IPS-18a (cell line): ENCODE measurements around the gene CXCR3.

Source experiments
- H3K27ac ChIP-seq: one replicate; pipeline ENCODE4 v1.5.1; 2013; ENCODE audit warnings: low read length
- H3K27me3 ChIP-seq: one replicate; pipeline ENCODE4 v1.6.1; 2013; ENCODE audit warnings: mild to moderate bottlenecking, low read length; ENCODE audit not compliant: control insufficient read depth, insufficient read depth
- H3K36me3 ChIP-seq: one replicate; pipeline ENCODE4 v1.6.1; 2013; ENCODE audit warnings: low read depth, low read length; ENCODE audit not compliant: control insufficient read depth
- H3K4me1 ChIP-seq: one replicate; pipeline ENCODE4 v1.6.1; 2013; ENCODE audit warnings: low read depth, low read length; ENCODE audit not compliant: control insufficient read depth
- H3K4me3 ChIP-seq: one replicate; pipeline ENCODE4 v1.5.1; 2013; ENCODE audit warnings: low read length
- H3K9ac ChIP-seq: one replicate; pipeline ENCODE4 v1.6.1; 2013; ENCODE audit warnings: mild to moderate bottlenecking, low read length, moderate library complexity
- H3K9me3 ChIP-seq: one replicate; pipeline ENCODE4 v1.6.1; 2013; ENCODE audit warnings: low read depth, low read length; ENCODE audit not compliant: control insufficient read depth

CXCR3 gene

GRCh38 chrX:71634366-71634765, 16.1 kb upstream of the CXCR3 start:
- Histone ChIP-seq H3K27ac (no peak overlapping the region), H3K4me1 (no peaks in the 10 kb centered on the region), H3K36me3 (no peaks in the 10 kb centered on the region), H3K4me3 (no peak overlapping the region), H3K27me3 (no peaks in the 10 kb centered on the region), H3K9me3 (peaks cover 6% of the 10 kb centered on the region), H3K9ac (no peak overlapping the region)

GRCh38 chrX:71632923-71633657, 14.8 kb upstream of the CXCR3 start:
- Histone ChIP-seq H3K27me3 (no peaks in the 10 kb centered on the region), H3K9me3 (peaks cover 13% of the 10 kb centered on the region), H3K36me3 (no peaks in the 10 kb centered on the region)

GRCh38 chrX:71629467-71629866, 11.2 kb upstream of the CXCR3 start:
- no peak overlapping the region for H3K9ac ChIP-seq
- H3K4me1 ChIP-seq, result no peaks in the 10 kb centered on the region
- H3K27ac ChIP-seq, result no peak overlapping the region
- no peak overlapping the region for H3K4me3 ChIP-seq
- H3K27me3 ChIP-seq, result no peaks in the 10 kb centered on the region
- no peaks in the 10 kb centered on the region for H3K36me3 ChIP-seq
- peaks cover 9% of the 10 kb centered on the region for H3K9me3 ChIP-seq

More at GRCh38 chrX:71632923-71633657, 14.8 kb upstream of the CXCR3 start:
- no peak overlapping the region for H3K9ac ChIP-seq
- H3K4me3 ChIP-seq, result no peak overlapping the region
- no peak overlapping the region for H3K27ac ChIP-seq
- H3K4me1 ChIP-seq, result no peaks in the 10 kb centered on the region

- Histone ChIP-seq H3K9ac (no peak overlapping the region), H3K4me3 (no peak overlapping the region), H3K36me3 (no peaks in the 10 kb centered on the region), H3K9me3 (peaks cover 9% of the 10 kb centered on the region), H3K27ac (no peak overlapping the region), H3K4me1 (no peaks in the 10 kb centered on the region), H3K27me3 (no peaks in the 10 kb centered on the region)
These were observed 9.5 kb upstream of the CXCR3 start for GRCh38 chrX:71627588-71628404.

- Histone ChIP-seq H3K27me3 (no peaks in the 10 kb centered on the region), H3K9me3 (peaks cover 9% of the 10 kb centered on the region), H3K4me3 (no peak overlapping the region), H3K36me3 (no peaks in the 10 kb centered on the region), H3K9ac (no peak overlapping the region), H3K27ac (no peak overlapping the region), H3K4me1 (no peaks in the 10 kb centered on the region)
These were observed 8.3 kb upstream of the CXCR3 start for GRCh38 chrX:71626576-71626975.

GRCh38 chrX:71625471-71625870, 7.2 kb upstream of the CXCR3 start:
- Histone ChIP-seq H3K4me3 (no peak overlapping the region), H3K4me1 (no peaks in the 10 kb centered on the region), H3K27ac (no peak overlapping the region), H3K9ac (no peak overlapping the region), H3K36me3 (no peaks in the 10 kb centered on the region), H3K27me3 (no peaks in the 10 kb centered on the region), H3K9me3 (peaks cover 13% of the 10 kb centered on the region)

GRCh38 chrX:71623714-71624113, 5.4 kb upstream of the CXCR3 start:
- Histone ChIP-seq H3K4me1 (no peaks in the 10 kb centered on the region), H3K27ac (no peak overlapping the region), H3K9ac (no peak overlapping the region), H3K27me3 (no peaks in the 10 kb centered on the region), H3K9me3 (peaks cover 5% of the 10 kb centered on the region), H3K36me3 (no peaks in the 10 kb centered on the region), H3K4me3 (no peak overlapping the region)

- no peak overlapping the region for H3K4me3 ChIP-seq
- no peak overlapping the region for H3K27ac ChIP-seq
- H3K9me3 ChIP-seq, result peaks cover 4% of the 10 kb centered on the region
- H3K27me3 ChIP-seq, result no peaks in the 10 kb centered on the region
- H3K36me3 ChIP-seq, result no peaks in the 10 kb centered on the region
- no peak overlapping the region for H3K9ac ChIP-seq
- H3K4me1 ChIP-seq, result no peaks in the 10 kb centered on the region
These were observed 4.5 kb upstream of the CXCR3 start for GRCh38 chrX:71622576-71623450.

GRCh38 chrX:71622032-71622575, 3.8 kb upstream of the CXCR3 start:
- Histone ChIP-seq H3K36me3 (no peaks in the 10 kb centered on the region), H3K9ac (no peak overlapping the region), H3K27me3 (no peaks in the 10 kb centered on the region), H3K4me1 (no peaks in the 10 kb centered on the region), H3K4me3 (no peak overlapping the region), H3K9me3 (peaks cover 8% of the 10 kb centered on the region), H3K27ac (no peak overlapping the region)

- H3K4me3 ChIP-seq, result no peak overlapping the region
- no peaks in the 10 kb centered on the region for H3K4me1 ChIP-seq
These were observed 3.3 kb upstream of the CXCR3 start for GRCh38 chrX:71621603-71622002.

GRCh38 chrX:71619986-71620385, 1.7 kb upstream of the CXCR3 start:
- Histone ChIP-seq H3K9ac (no peak overlapping the region), H3K9me3 (peaks cover 8% of the 10 kb centered on the region), H3K36me3 (no peaks in the 10 kb centered on the region), H3K4me1 (no peaks in the 10 kb centered on the region), H3K27ac (no peak overlapping the region), H3K27me3 (no peaks in the 10 kb centered on the region), H3K4me3 (no peak overlapping the region)

More at GRCh38 chrX:71621603-71622002, 3.3 kb upstream of the CXCR3 start:
- no peaks in the 10 kb centered on the region for H3K27me3 ChIP-seq
- peaks cover 8% of the 10 kb centered on the region for H3K9me3 ChIP-seq
- H3K27ac ChIP-seq, result no peak overlapping the region
- H3K9ac ChIP-seq, result no peak overlapping the region
- no peaks in the 10 kb centered on the region for H3K36me3 ChIP-seq
